Coronary artery (tissue), 2 donors: ENCODE measurements around the gene ALPP.
"Not testable (repeated sequence)": the region's sequence is repeated elsewhere in the genome, so short reads cannot be mapped to it uniquely, and the experiment has no call there.

Source experiments
- DNase-seq: peaks from one replicate; pipeline ENCODE4 v3.0.0-alpha.2; 2017; ENCODE audit warnings: low spot score
- H3K27ac ChIP-seq, 2 donors: fragments of 200-600 bp; sonication (generic); one replicate each; pipeline ENCODE4 v1.5.1; 2016 to 2019
- H3K4me3 ChIP-seq: fragments of 200-600 bp; sonication (generic); 2 replicates; pipeline ENCODE4 v1.5.1; 2016; ENCODE audit warnings: mild to moderate bottlenecking, moderate library complexity
- TF ChIP-seq, protein P1 (sequence below): fragments of 200-600 bp; sonication (generic); IDR thresholded peaks from one replicate; pipeline ENCODE4 v1.5.1; 2019; ENCODE audit warnings: antibody characterized with exemption

The ALPP gene

DNA sequence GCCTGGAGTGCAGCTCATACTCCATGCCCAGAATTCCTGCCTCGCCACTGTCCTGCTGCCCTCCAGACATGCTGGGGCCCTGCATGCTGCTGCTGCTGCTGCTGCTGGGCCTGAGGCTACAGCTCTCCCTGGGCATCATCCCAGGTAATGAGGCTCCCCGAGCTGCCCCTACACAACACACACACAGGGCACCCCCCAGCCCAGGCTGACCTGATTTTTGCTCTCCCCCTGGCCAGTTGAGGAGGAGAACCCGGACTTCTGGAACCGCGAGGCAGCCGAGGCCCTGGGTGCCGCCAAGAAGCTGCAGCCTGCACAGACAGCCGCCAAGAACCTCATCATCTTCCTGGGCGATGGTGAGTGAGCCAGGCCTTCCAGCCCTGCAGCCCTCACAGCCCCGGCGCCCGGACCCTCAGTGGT, at the start of gene ALPP:
ALPP (plus strand) TSS at position 17 of the 417 bp plus-strand sequence; CDS start at position 69, 52 bp downstream.
- DNase-seq, H3K27ac ChIP-seq, H3K4me3 ChIP-seq: not testable (repeated sequence)

DNA sequence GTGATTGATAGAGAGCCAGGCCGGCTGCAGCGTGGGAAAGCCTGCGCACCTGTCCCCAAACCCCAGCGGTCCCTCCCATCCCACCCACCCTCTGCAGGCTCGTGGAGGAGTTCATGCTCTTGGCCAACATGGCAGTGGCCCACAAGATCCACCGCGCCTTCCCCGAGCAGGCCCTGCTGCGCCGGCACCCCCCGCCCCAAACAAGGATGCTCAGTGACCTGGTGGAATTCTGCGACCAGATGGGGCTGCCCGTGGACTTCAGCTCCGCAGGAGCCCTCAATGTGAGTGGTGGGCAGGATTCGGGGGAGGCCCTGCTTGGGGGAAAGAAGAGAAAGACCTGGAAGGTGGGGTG, 48.9 kb upstream of the ALPP start:
- H3K27ac ChIP-seq: no peak overlapping the region
- TF ChIP-seq, protein P1, sequence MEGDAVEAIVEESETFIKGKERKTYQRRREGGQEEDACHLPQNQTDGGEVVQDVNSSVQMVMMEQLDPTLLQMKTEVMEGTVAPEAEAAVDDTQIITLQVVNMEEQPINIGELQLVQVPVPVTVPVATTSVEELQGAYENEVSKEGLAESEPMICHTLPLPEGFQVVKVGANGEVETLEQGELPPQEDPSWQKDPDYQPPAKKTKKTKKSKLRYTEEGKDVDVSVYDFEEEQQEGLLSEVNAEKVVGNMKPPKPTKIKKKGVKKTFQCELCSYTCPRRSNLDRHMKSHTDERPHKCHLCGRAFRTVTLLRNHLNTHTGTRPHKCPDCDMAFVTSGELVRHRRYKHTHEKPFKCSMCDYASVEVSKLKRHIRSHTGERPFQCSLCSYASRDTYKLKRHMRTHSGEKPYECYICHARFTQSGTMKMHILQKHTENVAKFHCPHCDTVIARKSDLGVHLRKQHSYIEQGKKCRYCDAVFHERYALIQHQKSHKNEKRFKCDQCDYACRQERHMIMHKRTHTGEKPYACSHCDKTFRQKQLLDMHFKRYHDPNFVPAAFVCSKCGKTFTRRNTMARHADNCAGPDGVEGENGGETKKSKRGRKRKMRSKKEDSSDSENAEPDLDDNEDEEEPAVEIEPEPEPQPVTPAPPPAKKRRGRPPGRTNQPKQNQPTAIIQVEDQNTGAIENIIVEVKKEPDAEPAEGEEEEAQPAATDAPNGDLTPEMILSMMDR: no peak
- H3K4me3 ChIP-seq: no peak overlapping the region
- no peak for DNase-seq

DNA sequence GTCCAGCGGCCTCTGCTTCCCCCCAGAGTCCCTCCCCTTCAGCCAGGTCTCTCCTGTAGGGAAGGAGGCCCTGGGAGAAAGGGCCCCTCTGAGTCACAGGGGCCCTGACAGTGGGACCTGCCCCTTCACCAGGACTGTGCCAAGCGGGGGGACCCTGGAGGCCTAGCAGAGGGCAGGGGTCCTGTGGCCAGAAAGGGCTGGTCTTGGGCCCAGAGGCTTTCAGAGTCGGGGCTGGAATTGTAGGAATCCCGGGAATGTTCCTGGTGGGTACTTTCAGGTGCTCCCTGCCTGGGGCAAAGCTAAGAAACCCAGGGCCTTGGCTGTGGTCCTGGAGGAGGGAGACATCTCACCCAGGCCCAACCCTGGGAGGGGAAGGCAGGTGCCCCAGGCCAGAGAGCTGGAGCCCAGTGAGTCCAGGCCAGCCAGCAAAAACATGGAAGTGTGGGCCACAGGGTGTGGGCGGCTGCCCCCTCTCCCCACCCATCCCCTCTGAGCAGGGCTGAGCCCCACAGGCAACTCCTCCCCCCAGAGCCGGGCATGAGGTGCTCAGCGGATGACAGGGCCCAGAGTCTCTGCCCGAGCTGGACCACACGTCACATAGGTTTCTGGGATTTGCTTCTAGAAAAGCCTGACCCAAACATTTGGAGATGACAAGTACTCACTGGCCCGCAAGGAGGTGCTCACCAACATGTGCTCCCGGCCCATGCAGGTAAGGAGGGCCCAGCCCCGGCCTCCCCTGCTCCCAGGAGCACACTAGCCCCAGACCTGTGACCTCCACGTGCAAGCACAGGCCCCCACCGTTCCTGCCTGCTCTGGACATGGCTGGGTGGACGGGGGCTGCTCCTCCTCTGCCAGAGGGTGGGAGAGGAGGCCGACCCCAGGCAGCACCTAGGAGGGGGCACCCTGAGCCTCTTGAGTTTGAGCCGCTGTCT, 48.2 kb upstream of the ALPP start:
- TF ChIP-seq, protein P1: no peak
- H3K27ac ChIP-seq: no peak overlapping the region
- DNase-seq: no peak
- H3K4me3 ChIP-seq: no peak overlapping the region

DNA sequence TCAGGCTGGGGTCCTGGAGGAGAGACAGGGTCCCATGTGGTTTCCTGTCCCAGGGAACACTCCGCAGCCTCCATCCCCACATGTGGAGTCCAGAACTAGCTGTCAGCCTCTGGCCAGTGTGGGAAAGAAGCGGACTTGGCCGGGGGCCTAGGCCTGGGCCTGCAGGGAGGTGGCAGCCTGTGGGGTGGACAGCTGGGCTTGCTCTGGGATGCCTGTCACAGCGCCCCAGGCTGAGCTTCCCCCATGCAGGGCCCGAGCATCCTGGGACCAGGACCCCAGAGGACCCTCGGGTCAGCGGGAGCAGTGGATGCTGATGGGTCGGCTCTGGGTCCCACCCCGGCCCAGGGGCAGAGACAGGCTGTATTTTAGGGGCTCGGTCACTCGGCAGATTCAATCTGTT, 47.5 kb upstream of the ALPP start:
- not testable (repeated sequence) for H3K4me3 ChIP-seq, DNase-seq, H3K27ac ChIP-seq

DNA sequence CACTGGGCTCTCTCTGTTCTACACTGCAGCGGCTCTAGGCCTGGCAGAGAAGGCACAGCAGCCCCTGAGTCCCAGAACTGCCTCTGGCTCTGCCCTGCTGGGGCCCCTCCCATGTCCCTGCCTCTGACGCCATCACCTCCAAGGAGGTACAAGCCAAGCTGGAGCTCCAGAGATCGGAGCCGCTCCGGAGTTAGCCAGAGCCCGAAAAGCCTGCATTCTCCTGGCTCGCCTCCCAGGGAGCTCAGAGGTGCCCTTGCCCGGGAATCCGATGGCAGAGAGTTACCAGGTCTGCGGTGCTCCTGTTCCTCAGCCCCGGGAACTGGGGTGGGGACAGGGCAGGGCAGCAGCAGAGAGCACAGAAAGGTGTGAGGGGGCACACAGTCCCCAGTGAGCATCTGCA, 46.9 kb upstream of the ALPP start:
- not testable (repeated sequence) for H3K4me3 ChIP-seq, DNase-seq

DNA sequence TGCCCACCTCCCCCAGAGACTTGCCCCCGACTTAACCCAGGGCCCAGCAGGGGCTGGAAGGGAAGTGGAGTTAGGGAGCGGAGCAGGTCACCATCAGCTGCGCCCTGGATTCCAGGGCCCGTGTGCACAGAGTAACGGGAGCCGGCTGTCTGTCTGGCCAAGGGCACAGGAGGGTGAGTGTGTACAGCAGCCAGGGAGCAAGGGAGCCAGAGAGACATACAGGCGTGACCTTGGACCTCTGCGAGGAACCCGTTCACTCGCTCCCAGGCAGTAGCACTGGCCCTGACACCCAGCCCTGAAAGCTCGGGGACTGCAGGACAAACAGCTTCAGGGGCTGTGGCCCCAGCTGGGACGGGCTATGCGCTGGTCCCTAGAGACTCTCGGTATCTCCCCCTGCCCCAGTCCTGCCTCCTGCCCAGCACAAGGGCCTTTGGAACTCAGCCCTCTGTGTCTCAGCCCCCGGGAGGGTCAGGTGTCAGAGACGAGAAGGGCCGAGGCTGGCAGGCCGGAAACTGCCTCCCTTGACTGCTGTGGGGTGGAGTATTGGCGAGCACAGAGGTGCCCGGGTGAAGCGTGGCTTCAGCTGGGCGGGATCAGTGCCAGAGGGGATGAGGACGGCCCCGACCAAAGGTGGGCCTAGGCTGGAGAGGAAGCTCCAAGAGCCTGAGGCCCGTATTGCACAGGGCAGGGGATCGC, 46.2 kb upstream of the ALPP start:
- DNase-seq, H3K27ac ChIP-seq, H3K4me3 ChIP-seq: not testable (repeated sequence)

More for the DNA sequence above, 46.9 kb upstream of the ALPP start:
- not testable (repeated sequence) for H3K27ac ChIP-seq

DNA sequence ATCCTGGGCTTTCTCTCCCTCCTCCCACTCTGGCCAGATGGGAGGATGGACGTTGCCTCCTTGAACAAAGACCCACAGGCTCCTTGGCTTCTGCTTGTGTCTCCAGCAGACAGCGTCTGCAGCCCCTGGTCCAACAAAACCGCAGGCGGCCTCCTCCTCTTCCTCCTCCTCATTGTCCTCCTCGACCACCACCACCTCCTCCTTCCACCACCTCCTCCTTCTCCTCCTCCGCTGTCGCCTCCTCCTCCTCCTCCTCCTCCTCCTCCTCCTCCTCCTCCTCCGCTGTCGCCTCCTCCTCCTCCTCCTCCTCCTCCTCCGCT, 45.7 kb upstream of the ALPP start:
- TF ChIP-seq, protein P1: no peak
- Histone ChIP-seq H3K4me3 (no peak overlapping the region), H3K27ac (no peak overlapping the region)
- DNase-seq: no peak

DNA sequence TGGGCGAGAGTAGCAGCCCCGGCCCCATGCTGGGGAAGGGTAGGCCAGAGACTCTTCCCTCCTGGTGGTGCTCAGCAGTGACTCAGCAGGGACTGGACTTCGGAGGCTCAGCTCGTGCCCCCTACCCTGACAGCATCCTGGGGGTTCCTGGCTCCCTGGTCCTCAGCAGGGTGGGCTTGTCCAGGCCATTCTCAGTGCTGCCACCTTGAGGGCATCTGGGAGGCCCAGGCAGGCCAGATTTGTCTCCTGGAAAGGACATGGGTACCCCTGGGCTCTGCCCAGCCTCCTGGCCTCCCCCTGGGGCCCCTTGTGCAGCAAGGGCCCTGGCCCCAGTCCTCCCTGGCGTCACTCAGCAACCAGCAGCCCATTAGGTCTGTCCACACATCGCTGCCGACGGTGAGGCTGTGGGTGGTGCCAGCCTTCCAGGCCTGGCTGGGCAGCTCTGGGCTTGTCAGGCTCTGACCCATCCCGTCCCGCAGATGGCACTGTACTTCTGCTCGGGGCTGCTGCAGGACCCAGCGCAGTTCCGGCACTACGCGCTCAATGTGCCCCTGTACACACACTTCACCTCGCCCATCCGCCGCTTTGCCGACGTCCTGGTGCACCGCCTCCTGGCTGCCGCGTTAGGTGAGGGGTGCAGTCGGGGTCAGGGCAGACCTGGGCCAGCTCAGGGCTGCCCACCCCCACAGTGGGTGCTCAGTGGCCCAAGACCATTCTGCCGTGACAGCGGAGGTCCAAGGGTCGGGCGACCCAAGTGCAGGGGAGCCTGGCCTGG, 45.0 kb upstream of the ALPP start:
- DNase-seq: no peak
- TF ChIP-seq, protein P1: no peak
- H3K27ac ChIP-seq: no peak overlapping the region
- H3K4me3 ChIP-seq: no peak overlapping the region

DNA sequence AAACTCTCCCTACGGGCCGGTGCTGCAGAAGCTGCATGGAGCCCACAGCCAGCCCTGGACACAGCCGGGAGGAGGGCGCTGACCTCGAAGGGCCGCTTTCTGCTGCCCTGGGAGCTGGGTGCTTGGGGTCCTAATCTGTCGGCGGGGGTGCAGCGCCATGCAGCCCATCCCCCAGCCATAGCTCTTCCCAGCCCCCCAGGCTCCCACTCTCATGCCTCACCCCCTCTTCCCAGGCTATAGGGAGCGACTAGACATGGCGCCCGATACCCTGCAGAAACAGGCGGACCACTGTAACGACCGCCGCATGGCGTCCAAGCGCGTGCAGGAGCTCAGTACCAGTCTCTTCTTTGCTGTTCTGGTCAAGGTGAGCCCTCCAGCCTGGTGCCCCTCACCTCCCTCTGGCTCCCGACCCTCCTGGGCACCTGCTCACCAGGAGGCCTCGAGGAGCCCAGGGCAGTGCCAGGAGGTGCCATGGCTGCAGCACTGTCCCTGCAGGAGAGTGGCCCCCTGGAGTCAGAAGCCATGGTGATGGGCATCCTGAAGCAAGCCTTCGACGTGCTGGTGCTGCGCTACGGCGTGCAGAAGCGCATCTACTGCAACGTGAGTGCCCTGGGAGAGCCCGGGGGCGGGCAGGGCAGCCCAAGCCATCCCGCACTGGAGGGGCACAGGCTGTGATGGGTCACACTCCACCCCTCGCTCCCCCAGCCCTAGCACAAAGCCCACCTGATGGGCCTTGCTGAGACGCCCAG, 44.2 kb upstream of the ALPP start:
- H3K4me3 ChIP-seq, DNase-seq, H3K27ac ChIP-seq: not testable (repeated sequence)

DNA sequence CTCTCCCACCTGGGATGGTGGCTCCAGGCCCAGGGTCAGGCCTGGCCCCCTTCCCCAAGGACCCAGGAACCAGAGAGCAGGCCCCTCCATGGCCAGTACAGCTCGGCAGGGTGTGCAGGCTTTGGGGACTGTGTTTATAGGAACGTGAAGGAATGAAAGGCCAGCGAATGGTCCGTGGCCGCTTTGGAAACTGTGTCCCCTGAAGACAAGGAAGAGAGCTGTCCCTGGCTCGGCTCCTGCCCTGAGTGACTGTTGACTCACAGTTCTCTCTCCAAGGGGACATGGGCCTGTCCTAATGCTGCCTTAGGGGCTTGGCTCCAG, 43.7 kb upstream of the ALPP start:
- not testable (repeated sequence) for H3K4me3 ChIP-seq, DNase-seq, H3K27ac ChIP-seq

DNA sequence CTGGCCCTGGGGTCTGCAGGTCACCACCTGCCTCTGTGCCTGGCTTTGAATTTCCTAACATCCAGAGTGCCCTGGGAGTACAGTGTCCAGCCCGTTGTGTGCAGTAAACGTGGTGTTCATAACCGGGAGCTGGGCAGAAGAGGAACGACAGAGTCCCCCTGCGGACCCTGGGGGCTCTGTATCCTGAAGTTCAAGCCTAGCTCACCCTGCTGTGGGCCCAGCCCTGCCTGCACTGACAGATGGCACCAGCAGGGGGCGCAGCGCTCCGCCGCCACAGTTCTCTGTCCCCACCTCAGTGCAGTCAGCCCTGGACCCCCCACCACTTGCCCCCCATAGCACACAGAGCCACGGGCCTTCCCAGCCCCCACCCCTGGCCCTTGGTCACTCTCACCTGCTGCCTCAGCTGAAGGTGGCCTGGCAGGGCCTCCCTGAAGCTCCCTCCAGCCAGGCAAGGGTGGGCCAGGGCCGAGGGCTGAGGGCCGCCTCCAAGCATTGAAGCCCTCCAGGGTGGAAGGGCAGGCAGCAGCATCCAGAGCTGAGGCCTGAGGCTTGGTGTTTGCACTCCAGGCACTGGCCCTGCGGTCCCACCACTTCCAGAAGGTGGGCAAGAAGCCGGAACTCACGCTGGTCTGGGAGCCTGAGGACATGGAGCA, 43.2 kb upstream of the ALPP start:
- DNase-seq, H3K4me3 ChIP-seq, H3K27ac ChIP-seq: not testable (repeated sequence)
